GM10248 (cell line): ENCODE measurements around the gene ZCCHC7.

Source experiments
- CTCF ChIA-PET: fragments of 300-600 bp; sonication (Branson Sonifier 250); formaldehyde crosslinking; extraction: SDS; loops from one replicate; lab custom pipeline; 2021; ENCODE audit warnings: antibody characterized with exemption; lab: Yijun Ruan, JAX
- POLR2A ChIA-PET: fragments of 350-650 bp; sonication (Branson Sonifier 250); formaldehyde crosslinking; extraction: SDS; loops from one replicate; lab custom pipeline; 2020; ENCODE audit warnings: antibody characterized with exemption; lab: Yijun Ruan, JAX
- DNase-seq: peaks from one replicate; pipeline ENCODE4 v3.0.0; 2012; ENCODE audit errors: extremely low spot score
- CTCF ChIP-seq: IDR thresholded peaks from 2 replicates; pipeline ENCODE4 v1.5.1; 2012; ENCODE audit warnings: mild to moderate bottlenecking, low read depth; ENCODE audit errors: extremely low read depth, missing control alignments, control extremely low read depth

Gene ZCCHC7

GRCh38 chr9:37283730-37284325 is 163.5 kb downstream of the ZCCHC7 start:
- DNase-seq, result peak; percentile 26
- POLR2A ChIA-PET, result interaction anchor here (1.3 kb wide), 1 partner anchor 87 kb away, joined by 3 read pairs; no protein-coding TSS in a partner anchor
- no peak for TF ChIP-seq CTCF
- CTCF ChIA-PET, result interaction anchor here (0.9 to 2.5 kb wide), 2 partner anchors 10 to 14 kb away, joined by 3 to 13 read pairs; no protein-coding TSS in a partner anchor

GRCh38 chr9:37284636-37285035 is 164.3 kb downstream of the ZCCHC7 start:
- ChIA-PET CTCF (interaction anchor here (2.5 kb wide), 1 partner anchor 13 kb away, joined by 13 read pairs; no protein-coding TSS in a partner anchor), POLR2A (interaction anchor here (1.3 kb wide), 1 partner anchor 88 kb away, joined by 3 read pairs; no protein-coding TSS in a partner anchor)
- DNase-seq, result no peak
- no peak for TF ChIP-seq CTCF

DNA sequence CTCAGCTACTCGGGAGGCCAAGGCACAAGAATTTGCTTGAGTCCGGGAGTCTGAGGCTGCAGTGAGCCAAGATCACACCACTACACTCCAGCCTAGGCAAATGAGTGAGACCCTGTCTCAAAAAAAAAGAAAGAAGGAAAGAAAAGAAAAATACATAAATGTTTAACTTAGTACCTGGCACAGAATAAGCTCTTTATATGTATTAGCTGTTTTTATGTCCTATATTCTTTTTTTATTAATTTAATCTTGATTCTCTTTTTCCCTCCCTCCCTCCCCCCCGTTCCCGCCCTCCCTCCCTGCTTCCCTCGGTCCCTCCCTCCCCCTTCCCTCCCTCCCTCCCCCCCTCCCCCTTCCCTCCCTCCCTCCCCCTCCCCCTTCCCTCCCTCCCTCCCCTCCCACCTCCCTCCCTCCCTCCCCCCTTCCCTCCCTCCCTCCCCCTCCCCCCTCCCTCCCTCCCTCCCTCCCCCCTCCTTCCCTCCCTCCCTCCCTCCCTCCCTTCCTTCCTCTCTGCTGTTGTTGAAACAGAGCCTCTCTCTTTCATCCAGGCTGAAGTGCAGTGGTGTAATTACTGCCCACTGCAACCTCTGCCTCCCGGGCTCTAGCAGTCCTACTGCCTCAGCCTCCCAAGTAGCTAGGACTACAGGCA is 166.3 kb downstream of the ZCCHC7 start:
- ChIA-PET POLR2A (no interaction called here), CTCF (interaction anchor here (1.0 to 1.7 kb wide), 4 partner anchors 9 to 16 kb away, joined by 4 to 10 read pairs (median 6); no protein-coding TSS in a partner anchor)
- no peak for TF ChIP-seq CTCF
- DNase-seq, result no peak

DNA sequence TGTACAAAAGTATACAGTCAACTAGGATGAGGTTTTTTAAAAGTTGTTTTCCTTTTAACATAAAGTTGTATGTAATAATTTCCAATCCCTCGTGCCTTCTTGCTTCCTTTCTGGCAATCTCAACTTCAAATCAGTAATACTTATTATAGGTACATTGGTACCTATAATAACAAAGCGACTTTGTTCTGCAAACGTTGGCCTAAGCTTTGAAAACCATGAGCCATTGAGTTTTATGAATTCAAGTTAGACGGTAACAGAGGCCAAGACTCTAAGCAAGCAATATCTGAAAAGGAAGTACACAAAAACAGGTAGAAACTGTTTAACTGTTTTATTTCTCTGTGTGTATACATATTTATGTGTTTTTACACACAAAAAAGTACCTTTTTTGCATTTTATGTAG is 166.9 kb downstream of the ZCCHC7 start:
- TF ChIP-seq CTCF, result no peak
- no peak for DNase-seq
- POLR2A ChIA-PET, result no interaction called here
- CTCF ChIA-PET, result interaction anchor here (1.1 to 1.6 kb wide), 2 partner anchors 10 to 11 kb away, joined by 4 to 10 read pairs; no protein-coding TSS in a partner anchor

GRCh38 chr9:37289631-37290030 is 169.3 kb downstream of the ZCCHC7 start:
- no peak for TF ChIP-seq CTCF
- ChIA-PET POLR2A (interaction anchor here (0.6 kb wide), 1 partner anchor 256 kb away, joined by 7 read pairs; the partner anchor contains the start of gene PAX5), CTCF (interaction anchor here (1.0 to 1.2 kb wide), 2 partner anchors 11 to 16 kb away, joined by 3 to 4 read pairs; no protein-coding TSS in a partner anchor)
- DNase-seq, result no peak

DNA sequence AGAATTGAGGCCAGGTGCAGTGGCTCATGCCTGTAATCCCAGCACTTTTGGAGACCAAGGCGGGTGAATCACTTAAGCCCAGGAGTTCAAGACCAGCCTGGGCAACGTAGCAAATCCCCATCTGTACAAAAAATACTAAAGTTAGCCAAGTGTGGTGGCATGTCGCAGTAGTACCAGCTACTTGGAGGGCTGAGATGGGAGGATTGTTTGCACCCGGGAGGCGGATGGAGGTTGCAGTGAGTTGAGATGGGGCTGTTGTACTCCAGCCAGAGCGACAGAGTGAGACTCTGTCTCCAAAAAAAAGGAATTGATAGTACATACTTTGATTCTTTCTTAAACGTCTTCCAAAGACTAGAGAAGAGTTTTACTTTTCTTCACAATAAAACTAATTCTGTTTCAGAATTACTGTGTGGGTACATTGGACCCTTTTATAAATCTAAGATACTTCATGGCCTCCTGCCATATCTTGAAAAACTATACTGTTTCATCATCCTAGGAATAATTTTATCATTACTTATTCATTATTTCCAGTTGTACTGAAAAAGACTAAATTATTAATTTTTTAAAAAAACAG is 170.1 kb downstream of the ZCCHC7 start:
- CTCF ChIA-PET, result interaction anchor here (1.0 kb wide), 1 partner anchor 17 kb away, joined by 3 read pairs; no protein-coding TSS in a partner anchor
- POLR2A ChIA-PET, result no interaction called here
- TF ChIP-seq CTCF, result no peak

More for the DNA sequence above, 170.1 kb downstream of the ZCCHC7 start:
- DNase-seq, result no peak
